ENCODE data around the gene PCDHGA9.
"Not testable (repeated sequence)": the region's sequence is repeated elsewhere in the genome, so short reads cannot be mapped to it uniquely, and the experiment has no call there.

PCDHGA9 gene

DNA sequence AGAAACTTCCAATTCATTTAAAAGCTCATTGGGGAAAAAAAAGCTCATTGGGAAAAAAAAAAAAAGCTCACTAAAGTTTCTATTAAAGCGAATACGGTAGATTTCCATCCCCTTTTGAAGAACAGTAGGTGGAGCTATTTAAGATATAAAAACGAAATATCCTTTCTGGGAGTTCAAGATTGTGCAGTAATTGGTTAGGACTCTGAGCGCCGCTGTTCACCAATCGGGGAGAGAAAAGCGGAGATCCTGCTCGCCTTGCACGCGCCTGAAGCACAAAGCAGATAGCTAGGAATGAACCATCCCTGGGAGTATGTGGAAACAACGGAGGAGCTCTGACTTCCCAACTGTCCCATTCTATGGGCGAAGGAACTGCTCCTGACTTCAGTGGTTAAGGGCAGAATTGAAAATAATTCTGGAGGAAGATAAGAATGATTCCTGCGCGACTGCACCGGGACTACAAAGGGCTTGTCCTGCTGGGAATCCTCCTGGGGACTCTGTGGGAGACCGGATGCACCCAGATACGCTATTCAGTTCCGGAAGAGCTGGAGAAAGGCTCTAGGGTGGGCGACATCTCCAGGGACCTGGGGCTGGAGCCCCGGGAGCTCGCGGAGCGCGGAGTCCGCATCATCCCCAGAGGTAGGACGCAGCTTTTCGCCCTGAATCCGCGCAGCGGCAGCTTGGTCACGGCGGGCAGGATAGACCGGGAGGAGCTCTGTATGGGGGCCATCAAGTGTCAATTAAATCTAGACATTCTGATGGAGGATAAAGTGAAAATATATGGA, 27.9 kb downstream of the PCDHGA9 start, which contains the start of gene PCDHGA12:
PCDHGA12 (plus strand) TSS at position 176 of the 782 bp plus-strand sequence; CDS start at position 429, 253 bp downstream.
- TF ChIP-seq, protein P1, sequence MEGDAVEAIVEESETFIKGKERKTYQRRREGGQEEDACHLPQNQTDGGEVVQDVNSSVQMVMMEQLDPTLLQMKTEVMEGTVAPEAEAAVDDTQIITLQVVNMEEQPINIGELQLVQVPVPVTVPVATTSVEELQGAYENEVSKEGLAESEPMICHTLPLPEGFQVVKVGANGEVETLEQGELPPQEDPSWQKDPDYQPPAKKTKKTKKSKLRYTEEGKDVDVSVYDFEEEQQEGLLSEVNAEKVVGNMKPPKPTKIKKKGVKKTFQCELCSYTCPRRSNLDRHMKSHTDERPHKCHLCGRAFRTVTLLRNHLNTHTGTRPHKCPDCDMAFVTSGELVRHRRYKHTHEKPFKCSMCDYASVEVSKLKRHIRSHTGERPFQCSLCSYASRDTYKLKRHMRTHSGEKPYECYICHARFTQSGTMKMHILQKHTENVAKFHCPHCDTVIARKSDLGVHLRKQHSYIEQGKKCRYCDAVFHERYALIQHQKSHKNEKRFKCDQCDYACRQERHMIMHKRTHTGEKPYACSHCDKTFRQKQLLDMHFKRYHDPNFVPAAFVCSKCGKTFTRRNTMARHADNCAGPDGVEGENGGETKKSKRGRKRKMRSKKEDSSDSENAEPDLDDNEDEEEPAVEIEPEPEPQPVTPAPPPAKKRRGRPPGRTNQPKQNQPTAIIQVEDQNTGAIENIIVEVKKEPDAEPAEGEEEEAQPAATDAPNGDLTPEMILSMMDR (conservative IDR thresholded peaks at IDR 0.05): no peak
- H3K27ac ChIP-seq: no peak within 1 kb of the TSS

GRCh38 chr5:141431286-141431685, 28.7 kb downstream of the PCDHGA9 start:
- TF ChIP-seq, protein P1 (conservative IDR thresholded peaks at IDR 0.05): no peak
- no peak overlapping the region for H3K27ac ChIP-seq

- H3K27ac ChIP-seq: not testable (repeated sequence)
Measured at GRCh38 chr5:141432308-141432707, 29.7 kb downstream of the PCDHGA9 start.

DNA sequence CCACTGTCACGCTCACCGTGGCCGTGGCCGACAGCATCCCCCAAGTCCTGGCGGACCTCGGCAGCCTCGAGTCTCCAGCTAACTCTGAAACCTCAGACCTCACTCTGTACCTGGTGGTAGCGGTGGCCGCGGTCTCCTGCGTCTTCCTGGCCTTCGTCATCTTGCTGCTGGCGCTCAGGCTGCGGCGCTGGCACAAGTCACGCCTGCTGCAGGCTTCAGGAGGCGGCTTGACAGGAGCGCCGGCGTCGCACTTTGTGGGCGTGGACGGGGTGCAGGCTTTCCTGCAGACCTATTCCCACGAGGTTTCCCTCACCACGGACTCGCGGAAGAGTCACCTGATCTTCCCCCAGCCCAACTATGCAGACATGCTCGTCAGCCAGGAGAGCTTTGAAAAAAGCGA, 30.1 kb downstream of the PCDHGA9 start:
- H3K27ac ChIP-seq: not testable (repeated sequence)

- H3K27ac ChIP-seq: no peak overlapping the region
- TF ChIP-seq, protein P1 (conservative IDR thresholded peaks at IDR 0.05): no peak
Measured at GRCh38 chr5:141434006-141434405, 31.4 kb downstream of the PCDHGA9 start.

DNA sequence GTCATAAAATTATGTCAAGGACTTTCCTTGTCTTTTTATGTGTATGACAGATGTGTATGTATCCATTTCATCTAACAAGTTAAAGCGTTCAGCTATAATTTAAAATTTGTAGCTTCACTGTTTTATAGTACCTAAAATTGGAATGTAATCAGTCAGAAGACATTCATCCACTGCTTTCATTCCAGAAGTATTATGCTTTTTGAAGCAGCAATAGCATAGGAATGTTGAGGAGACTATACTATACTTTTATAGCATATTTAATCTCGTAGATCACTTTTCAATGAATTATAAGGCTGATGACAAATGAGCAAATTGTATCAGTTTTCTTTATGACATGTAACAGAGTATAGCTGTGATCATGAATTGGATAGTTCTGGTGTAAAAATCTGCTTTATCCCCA, 34.6 kb downstream of the PCDHGA9 start:
- no peak overlapping the region for H3K27ac ChIP-seq
- TF ChIP-seq, protein P1 (conservative IDR thresholded peaks at IDR 0.05): no peak

GRCh38 chr5:141439411-141440141, 37.0 kb downstream of the PCDHGA9 start:
- TF ChIP-seq, protein P1 (conservative IDR thresholded peaks at IDR 0.05): no peak
- H3K27ac ChIP-seq: no peak overlapping the region

DNA sequence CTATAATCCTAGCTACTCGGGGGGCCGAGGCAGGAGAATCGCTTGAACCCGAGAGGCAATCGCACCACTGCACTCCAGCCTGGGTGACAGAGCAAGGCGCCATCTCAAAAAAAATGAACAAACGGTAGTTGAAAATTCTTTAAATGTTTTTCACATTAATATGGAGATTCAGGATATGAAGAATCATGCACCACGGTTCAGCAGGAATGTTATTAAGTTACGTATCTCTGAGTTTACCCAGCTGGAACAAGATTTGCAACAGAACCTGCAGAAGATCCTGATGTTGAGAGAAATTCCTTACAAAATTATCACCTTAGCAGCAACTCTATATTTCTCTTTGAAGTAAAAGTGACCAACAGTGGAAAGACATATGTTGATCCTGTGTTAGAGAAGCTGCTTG, 37.8 kb downstream of the PCDHGA9 start:
- TF ChIP-seq, protein P1 (conservative IDR thresholded peaks at IDR 0.05): no peak
- no peak overlapping the region for H3K27ac ChIP-seq
